GM21381 (cell line): ENCODE measurements around the gene ADAM29.
"Not testable (repeated sequence)": the region's sequence is repeated elsewhere in the genome, so short reads cannot be mapped to it uniquely, and the experiment has no call there.

Experiments
- ATAC-seq: cut with Tn5 transposase; IDR thresholded peaks from one replicate; pipeline ENCODE4 v1.9.1; 2021; ENCODE audit warnings: mild to moderate bottlenecking, moderate library complexity; ENCODE audit not compliant: unreplicated experiment

The ADAM29 gene

GRCh38 chr4:174918058-174918457, at the start of gene ADAM29:
Gene ADAM29 (plus strand): TSS chr4:174918358. CDS start chr4:174975526, 57,168 bp downstream.
- ATAC-seq = no peak

- ATAC-seq = no peak
Measured at GRCh38 chr4:174869339-174869738, 48.8 kb upstream of the ADAM29 start.

DNA sequence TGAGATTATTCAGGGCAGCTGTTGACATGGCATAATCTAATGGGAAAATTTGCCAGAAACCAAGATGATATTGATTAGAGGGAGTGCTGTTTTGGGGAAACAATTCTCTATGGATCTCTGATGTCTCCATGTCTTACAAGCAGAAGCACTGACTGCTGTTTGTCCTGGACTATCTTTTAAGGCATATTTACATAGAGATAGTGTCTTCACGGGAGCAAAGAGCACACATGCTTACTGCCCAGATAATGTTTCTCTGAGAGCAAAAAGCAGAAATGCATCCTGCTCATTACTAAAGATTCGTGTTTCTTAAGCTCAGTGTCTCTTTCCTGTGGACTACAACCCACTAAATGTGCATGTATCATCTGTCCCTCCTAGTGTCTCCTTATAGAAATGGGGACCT, 47.8 kb upstream of the ADAM29 start:
- no peak for ATAC-seq

DNA sequence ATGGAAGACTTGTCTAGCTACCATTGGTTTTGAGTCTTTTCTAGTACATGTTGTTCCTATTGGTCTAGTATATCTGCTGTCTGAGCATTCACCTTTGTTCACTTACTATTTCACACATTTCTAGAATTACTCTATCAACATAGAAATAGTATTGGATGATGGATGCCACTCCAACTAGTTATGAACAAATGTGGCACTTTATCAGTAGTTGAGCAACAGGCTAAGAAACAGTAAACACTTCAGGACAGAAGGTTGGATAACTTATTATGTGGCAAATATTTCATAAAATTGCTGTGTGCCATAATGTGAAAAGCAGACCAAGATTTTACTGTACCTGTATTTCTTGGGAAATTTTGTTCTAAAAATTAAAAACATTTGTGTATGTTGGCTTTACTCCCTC, 46.8 kb upstream of the ADAM29 start:
- no peak for ATAC-seq

GRCh38 chr4:174873146-174873545, 45.0 kb upstream of the ADAM29 start:
- not testable (repeated sequence) for ATAC-seq

GRCh38 chr4:174873931-174874330, 44.2 kb upstream of the ADAM29 start:
- no peak for ATAC-seq

DNA sequence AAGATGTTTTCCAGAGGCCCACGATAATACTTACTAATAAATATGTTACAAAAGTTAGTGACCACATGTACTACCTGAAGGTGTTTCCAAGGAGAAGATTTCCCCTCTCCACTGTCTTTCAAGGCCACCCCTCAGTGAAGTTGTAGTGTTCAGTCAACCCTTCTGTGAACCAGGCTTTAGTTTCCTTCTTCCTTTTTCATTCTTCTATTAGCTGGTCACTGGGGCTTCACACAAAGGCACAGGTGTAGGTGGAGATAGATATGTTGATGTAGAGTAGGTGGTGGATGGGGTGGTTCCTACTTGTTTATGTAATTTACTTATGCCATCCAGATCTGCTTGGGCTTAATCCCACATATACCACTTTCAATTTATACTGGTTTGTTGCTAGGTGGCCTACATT, 43.3 kb upstream of the ADAM29 start:
- ATAC-seq = no peak

GRCh38 chr4:174880001-174880400, 38.2 kb upstream of the ADAM29 start:
- ATAC-seq = no peak

GRCh38 chr4:174882317-174882992, 35.7 kb upstream of the ADAM29 start:
- ATAC-seq = no peak

- ATAC-seq = no peak
Measured at GRCh38 chr4:174907508-174907907, 10.7 kb upstream of the ADAM29 start.

GRCh38 chr4:174910271-174910670, 7.9 kb upstream of the ADAM29 start:
- ATAC-seq = no peak

GRCh38 chr4:174912919-174913543, 5.1 kb upstream of the ADAM29 start:
- ATAC-seq = no peak

- ATAC-seq = no peak
Measured at GRCh38 chr4:174919886-174920423, 1.8 kb downstream of the ADAM29 start.

DNA sequence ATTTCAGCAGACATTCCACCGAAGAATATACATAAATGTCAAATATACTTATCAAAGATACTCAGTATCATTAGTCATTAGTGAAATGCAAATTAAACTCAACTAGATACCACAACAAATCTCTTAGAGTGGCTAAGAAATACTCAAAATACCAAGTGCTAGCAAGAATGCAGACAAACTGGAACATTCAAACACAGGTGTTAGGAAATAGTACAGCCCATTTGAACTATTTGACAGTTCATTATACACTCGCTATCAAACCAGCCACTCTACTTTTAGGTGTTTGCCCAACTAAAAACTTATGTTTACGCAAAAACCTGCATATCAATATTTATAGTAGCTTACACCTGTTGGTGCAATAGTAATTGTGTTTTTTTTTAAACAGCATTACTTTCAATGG, 8.8 kb downstream of the ADAM29 start:
- no peak for ATAC-seq

GRCh38 chr4:174928174-174928573, 10.0 kb downstream of the ADAM29 start:
- no peak for ATAC-seq

- ATAC-seq = no peak
Measured at GRCh38 chr4:174928575-174929253, 10.6 kb downstream of the ADAM29 start.

DNA sequence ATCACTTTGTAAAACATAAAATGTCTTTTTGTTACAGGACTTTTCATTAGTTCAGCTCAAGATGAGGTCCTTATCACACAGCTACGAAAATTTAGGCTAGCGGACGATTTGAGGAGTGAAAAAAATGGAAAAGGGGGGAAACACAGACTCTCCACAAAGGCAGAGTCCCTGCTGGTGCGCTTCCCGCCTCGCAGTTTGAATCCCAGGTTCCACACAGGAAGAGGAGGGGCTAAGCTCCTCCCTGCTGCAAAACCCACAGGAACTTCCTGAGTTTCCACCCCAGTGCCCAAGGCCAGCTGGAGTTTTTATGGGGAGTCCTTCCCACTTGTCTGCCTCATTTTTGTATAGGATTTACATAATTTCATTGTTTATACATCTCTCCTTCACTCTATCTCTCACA, 11.2 kb downstream of the ADAM29 start:
- no peak for ATAC-seq

DNA sequence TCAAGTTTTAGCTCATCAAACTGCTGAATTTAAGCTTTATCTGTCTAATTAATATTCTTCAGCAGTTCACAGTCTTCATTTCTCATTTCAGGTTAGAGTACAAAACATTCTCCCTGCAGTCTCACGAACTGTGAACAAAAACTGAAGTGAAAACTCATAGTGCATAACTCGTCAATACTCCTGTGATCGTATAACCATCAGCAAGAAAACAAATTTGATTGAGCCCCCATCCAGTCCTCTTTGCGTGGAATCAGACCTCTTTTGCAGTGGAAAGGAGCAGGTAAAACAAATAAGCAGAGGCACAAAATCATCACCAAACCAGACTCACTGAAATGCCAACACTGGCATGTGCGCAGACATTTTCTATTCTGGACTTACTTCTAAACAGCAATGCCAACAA, 12.7 kb downstream of the ADAM29 start:
- no peak for ATAC-seq

DNA sequence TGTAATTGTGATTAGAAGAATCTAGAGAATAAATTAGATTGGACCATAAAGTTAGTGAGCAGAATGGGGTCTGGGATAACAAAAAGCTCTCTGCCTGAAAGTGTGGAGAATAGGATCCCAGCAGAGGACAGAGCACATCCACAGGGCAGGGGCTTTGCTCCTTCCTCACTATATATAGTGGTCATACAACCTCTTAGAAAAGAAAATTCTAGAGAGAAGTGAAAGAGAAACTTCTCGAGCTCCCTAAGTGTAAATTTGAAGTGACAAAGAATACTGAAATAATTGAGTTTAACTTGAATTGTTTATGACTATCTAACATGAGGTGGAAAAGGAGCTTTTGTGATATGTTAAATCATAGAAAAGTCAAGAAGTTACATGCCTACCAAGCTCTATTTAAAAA, 14.9 kb downstream of the ADAM29 start:
- no peak for ATAC-seq

- ATAC-seq = no peak
Measured at GRCh38 chr4:174934360-174934759, 16.2 kb downstream of the ADAM29 start.

DNA sequence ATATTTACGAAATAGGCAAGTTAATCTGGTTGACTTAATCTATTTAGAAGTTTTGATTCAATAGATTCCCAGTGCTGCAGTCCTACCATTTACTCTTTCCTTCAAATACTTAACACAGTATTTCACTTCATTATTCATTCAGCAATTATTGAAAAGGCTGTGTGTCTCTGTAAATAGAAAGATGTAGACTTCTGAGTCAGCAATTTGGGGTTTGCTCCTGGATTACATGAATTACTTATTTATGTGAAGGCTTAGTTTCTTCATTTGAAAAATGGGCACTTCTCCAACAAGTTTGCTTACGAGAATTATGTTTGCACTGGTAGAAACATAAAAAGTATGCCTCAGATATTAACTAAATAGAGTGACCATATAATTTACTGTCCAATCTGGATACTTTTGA, 17.4 kb downstream of the ADAM29 start:
- no peak for ATAC-seq

DNA sequence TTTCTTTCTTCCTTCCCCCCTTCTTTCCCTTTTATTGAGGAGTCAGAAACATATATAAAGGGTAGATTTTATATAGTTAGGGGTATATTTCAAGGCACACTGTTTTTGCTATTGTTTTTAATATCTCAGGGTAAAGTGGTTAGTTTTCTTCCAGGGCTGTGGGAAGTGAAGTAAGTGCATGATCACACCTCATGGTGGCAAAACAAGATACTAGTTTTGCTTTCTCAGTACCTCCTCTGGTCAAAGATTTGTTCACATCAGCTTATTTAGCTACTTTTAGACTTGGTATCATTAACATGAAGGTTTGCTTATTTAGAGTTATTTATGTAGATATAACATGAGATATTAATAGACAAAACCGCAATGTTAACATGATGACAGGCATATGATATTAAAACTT, 21.8 kb downstream of the ADAM29 start:
- no peak for ATAC-seq
